CMK (cell line): ENCODE data around the gene IFIT3.

Source experiments
- DNase-seq: peaks from one replicate; pipeline ENCODE4 v3.0.0-alpha.2; 2010; ENCODE audit warnings: low read depth

IFIT3 gene

DNA sequence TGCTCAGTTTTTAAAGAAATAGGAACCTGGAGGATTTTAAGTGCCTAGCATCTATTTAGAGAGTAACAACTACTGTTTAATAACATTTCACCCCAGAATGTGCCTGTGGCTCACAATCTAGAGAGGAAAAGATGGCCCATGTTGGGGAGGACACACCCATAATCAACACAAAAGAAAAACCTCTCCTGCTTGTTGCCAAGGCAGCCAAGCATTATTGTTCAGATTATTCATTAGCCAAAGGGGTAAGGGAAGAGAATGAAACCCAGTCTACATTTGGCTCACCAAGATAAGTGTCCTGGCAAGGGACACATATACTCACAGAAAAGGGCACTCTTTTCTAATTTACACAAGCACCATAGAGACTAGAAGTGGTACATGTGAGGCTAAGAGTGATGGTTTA, 32.4 kb downstream of the IFIT3 start:
- no peak for DNase-seq

DNA sequence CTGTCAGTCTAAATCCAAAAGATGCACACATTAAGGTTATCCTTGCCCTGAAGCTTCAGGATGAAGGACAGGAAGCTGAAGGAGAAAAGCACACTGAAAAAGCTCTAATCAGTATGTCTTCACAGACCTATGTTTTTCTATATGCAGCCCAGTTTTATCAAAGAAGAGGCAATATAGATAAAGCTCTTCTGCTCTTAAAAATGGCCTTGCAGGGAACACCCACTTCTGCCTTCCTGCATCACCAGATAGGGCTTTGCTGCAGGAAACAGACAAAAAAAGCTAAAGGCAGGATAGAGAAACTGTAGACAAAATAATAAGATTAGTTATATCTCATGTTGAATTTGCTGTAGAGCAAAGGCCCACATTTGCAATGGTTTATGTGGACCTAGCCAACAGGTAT, 35.1 kb downstream of the IFIT3 start:
- no peak for DNase-seq

DNA sequence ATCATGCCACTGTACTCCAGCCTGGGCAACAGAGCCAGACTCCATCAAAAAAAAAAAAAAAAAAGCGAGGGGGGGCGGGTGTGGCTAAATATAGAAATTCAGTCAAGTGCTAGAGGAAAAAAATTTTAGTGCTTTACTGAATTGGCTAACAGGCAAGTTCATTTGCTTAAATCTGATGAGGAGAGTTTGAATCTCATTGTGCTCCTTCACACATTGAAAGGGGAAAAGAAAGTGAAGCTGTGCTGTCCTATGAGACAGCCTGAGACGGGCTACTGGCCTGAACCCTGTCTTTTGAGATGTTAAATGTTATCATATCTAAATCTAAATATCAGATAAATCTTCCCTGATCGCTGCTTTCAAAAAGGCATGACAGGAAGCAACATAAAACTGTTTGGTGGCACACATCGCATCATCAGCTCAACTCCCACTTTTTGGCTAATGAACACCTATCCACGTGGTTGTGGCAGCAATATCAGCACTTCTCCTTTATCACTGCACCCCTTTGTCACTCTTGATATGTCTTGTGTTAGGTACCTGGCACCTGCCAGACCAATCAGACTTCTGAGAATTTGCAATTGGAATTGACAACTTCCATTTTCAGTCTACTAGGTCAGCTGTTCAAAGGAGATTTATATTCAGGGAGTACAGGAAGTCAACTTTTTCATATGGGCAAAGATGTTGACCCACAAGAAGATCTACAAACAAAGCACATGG, 36.1 kb downstream of the IFIT3 start:
- DNase-seq, result no peak

DNA sequence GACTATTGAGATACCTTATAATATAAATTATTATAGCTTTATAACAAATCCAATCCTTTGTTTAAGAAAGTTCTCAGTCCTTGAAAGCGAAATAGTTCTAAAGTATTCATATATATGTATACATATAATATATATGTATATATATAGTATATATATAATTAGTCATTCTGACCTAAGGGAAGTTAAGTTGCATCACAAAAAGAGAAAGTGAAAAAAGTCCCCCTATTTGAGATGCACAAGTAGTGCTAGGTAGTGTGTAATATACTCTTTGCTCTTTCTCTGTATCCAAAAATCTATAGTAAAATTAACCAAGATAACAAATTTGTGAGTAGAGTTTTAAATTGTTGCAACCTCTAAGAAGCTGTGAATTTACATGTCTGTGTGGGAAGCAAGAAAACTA, 36.7 kb downstream of the IFIT3 start:
- no peak for DNase-seq

DNA sequence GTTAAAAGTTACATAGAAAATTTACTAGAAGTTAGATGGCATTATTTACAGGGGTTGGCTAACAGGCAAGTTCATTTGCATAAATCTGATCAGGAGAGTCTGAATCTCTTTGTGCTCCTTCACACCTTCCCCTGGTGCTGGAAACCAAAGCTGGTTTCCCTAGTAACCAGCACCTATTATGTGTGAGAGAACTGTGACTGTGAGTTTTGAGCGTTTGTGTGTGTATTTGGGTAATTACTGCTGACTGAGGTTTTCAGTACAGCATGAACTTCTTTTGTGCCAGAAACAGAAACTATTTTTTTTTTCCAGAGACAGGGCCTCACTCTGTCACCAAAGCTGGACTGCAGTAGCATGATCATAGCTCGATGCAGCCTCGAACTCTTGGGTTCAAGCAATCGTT, 39.7 kb downstream of the IFIT3 start:
- no peak for DNase-seq

DNA sequence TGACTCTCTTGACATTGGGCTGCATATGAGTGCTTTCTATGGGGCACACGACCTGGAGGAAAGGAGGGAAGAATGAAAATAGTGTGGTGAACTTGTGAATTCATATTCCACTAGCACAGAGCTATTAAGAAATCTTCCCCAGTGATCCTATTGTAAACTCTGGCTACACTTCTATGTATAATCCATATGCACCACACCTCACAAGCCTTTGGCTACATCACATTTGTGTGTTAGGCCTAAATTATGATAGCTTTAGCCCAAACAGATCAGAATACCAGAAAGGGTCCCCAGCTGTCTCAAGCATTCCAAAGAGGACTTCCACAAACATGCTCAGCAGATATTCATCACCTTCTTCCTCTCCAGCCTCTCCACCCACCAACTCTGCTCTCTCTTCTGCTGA, 40.3 kb downstream of the IFIT3 start:
- no peak for DNase-seq

DNA sequence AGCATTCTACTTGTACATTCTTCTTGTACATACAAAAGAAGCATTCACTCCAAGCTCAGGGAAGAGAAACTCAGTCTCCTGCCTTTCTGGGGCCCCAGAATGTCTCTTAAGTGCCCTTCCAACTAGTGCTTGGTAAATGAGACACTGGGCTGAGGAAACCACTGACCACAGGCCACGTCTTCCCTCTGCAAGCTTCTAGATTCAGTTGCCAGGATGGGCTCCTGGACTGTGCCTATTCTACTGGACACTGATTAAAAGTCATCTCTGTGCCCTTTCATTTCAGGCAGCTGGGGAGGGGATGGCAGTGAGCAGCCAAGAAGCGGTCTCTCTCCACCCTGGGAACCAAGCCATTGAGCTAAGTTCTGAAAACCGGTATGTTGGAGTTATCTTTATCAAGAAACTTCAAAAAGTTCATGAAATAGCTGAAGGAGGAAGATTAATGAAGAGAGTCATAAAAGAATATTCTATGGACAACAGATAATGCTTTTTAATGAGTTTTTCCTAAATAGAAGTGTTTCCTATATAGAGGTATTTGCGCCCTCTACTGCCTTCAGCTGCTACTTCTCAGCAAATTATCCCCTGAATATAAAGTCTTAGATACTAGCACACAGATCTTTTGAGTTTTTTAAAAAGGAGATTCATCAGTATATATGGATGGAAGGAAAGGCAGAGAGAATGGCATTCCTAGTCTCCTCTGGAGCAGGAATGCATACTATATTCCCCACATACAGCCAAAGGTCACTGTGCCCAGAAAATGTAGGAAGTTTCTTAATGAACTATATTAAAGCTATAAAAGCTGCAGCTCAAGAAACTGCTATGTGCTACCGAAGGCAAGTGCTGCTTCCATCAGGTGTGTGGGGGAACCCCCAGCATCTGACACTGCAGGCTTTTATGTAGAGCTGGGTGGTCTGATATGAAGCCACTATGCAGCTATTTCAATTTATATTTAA, 41.6 kb downstream of the IFIT3 start:
- no peak for DNase-seq

DNA sequence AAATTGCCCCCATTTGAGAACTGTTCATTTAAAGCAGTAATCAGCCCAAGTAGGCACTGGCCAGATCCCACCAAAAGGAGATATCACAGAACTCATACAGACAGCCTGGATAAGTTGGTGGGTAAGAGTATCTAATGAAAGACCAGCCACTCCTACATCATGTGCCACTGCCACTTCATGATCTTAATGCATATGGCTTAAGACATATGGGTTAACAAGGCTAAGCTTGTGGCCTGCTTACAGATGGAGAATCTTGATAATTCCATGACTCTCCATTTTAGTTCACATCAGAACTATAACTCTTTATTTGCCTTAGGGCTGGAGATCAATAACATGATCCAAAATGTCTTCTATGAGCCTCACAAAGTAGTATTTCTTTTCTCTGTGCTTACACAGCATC, 43.3 kb downstream of the IFIT3 start:
- no peak for DNase-seq

DNA sequence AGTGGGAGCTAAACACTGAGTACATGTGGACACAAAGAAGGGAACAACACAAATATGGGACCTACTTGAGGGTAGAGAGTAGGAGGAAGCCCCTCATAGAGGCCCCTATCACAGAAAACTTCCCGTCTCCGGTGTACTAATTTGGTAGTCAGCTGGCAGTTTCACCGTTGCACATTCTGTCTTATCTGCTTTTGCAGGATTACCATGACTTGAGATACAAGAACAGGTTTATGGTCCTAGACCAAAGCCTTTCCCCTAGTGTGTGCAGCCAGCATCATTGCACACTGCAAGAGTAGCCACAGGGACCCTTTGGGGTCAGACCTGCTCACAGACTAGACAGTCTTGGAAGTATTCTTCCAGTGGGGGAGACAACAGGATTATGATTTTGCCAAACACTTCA, 44.2 kb downstream of the IFIT3 start:
- peak; percentile 27 for DNase-seq

DNA sequence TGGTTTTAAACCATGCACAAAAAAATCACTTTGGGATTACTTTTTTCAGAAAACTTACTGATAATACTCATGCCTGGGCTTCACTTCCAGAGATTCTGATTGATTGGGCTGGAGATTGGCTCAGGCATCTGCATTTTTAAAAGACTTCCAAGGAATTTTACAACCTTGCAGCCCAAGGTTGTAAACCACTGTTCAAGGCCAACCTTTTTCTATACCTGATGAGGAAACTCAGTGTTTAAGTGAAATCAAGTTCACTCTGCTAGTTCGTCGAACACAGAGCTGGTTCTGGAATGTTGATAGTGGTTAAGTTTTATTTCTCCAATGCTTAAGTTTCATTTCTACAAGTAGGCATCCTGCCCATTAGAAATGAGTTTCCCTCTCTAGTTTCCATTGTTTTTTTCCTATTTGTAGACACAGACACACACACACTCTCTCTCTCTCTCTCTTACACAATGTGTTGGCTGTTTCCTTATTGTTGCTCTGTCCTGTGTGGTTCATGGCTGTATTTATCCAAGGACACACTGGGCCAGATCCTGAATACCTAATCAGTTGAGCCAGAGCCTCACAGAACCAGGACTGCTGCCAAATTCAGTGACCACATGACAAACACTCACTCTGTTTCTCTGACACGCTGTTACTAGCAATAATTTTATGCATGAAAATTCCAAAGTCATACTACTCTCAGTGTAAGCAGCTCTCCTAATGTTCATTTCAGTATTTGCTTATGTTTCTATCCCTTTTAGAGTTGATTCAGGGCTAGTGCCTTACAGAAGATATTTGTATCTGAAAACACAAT, 46.3 kb downstream of the IFIT3 start:
- DNase-seq, result no peak

DNA sequence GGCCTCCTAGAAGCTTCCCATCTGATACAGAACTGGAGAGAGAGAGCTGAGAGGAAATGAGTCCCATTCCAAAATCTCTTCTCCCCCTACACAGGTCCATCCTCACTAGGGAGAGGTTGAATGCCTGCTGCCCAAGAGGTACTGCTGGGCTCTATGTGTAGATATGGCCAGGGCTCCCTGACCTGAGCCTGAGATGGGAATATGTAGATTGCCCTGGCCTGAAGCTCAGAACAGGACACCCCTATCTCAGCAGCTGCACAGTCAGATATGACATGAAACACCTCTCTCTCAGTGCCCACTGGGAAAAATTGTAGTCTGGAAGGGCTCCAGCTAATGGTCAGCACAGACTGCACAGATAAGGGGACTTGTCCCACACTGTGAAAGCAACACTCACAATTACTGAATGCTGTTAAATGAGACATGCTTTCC, 46.9 kb downstream of the IFIT3 start:
- no peak for DNase-seq

DNA sequence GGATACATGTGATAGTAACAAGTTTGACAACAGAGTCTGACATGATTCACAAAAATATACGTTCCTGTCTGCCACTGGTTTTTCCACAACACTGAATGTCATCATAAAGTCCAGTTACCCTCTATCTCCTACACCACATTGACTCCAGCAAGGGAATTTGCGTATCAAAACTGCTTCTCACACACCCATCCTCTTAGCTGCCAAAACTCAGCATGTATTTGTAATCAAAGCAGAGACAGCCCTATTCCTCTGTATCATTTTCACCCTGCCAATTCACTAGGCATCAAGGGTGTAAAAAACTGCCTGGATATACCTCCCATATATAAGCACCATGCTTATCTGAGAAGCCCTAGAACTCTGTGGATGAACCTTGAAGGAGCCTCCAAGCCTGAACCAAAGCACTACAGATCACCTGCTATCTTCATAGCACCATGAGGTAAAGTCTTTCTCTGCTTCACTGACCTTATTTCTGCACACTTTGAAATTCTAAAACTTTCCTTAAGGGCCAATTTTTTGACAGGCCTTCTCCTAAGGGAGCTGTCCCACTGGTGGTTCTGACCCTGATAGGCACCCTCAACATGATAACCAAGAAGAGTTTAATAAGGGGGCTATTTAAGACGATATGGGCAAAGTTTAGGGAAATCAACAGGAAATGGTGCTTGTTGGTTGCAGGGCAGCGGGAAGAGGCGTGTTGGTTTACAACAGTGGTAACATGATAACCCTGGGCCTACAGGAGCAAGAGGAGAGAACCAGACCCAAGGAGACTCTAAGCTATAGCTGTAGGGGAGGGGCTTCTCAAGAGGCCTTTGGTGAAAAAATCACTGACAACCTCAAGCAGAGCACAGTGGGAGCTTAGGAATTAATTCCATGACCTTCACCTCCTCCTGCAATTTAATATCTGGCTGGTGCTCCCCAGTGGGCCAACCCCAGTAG, 50.2 kb downstream of the IFIT3 start, which contains the start of gene IFIT1B:
TSS of gene IFIT1B (plus strand) at position 352 of the 933 bp plus-strand sequence. CDS start at position 432, 80 bp downstream.
- no peak for DNase-seq

DNA sequence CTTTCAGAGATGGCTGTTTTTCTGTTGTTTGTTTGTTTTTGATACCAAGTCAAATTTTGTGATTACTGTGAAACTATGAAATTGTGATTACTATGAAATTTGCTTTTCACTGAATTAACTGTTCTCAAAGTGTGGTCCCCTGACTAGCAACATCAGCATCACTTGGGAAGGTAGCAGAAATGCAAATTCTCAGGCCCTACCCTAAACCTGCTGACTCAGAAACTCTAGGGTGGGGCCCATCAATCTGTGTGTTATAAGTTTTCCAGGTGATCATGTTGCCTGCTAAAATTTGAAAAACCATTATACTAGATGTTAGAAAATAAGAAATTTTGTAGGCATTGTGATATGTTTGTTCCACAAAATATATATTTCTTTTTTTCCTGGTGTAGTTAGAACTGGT, 51.3 kb downstream of the IFIT3 start:
- DNase-seq, result no peak

DNA sequence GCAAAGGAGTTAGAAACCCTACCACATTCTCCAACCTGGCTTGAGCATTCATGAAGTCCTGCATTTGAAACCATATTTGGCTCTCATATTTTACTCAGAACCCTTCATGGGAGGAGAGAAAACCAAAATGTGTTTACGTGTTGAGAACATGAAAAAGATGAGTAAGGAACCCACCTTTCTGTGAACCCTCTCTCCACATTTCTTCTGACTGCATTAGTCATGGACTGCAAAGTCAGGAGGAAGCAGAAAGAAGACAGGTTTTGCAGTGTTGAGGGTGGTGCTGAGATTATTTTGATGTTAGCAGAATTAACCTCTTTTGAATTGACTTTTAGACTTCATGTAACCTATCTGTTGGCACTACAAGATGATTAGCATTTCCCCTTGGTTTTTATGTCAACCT, 55.0 kb downstream of the IFIT3 start:
- no peak for DNase-seq

DNA sequence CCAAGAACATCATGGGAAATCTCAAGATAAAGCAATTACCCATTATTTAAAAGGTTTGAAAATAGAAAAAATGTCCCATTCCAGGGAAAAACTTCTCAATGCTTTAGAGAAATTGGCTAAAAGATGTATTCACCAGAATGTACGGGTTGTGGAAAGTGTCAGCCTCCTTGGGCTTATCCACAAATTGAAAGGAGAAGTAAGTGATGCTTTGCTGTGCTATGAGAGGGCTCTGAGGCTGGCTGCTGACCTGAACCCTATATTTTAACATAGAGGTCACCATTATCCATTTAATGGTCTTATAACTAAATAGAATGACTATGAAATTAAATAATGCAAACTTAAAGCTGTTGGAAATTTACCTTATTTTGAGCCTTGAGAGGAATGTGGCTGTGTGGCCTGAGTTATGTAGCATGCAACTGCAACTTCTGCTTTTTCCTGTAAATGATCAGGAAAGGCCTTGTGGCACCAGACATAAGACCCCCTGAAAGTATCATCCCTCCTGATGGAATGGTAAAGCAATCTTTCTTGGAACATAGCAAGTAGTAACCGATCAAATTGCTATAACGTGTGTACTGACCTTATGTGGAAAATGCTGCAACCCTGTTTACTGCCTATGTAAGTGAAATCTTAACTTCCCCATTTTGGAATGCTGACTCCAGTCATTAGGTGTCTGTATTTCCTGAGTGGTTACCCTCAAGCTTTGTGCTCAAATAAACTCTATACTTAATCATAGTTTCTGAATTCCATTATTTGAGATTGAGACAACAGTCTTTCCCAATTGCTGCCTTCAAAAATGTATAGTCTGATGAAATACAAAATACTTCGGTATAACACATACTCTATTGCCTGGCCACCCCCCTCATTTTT, 56.9 kb downstream of the IFIT3 start:
- DNase-seq, result no peak

DNA sequence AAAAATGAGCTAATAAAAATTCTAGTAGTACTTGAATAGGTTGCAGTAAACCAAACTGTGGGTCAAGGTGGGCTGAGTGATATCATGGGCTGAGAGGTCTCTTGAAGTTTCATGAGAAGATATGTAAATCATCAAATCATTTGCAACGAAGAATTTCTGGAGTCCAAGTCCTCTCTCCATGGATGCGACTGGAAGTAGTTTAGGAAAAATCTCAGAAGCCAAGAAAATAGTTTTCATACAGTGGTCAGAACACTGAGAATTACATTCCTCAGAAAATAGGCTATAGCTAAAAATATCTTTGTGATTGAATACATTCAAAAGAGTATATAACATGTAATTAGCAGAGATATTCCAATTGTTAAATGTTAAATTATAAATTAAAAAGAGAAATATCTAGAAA, 61.0 kb downstream of the IFIT3 start:
- no peak for DNase-seq

DNA sequence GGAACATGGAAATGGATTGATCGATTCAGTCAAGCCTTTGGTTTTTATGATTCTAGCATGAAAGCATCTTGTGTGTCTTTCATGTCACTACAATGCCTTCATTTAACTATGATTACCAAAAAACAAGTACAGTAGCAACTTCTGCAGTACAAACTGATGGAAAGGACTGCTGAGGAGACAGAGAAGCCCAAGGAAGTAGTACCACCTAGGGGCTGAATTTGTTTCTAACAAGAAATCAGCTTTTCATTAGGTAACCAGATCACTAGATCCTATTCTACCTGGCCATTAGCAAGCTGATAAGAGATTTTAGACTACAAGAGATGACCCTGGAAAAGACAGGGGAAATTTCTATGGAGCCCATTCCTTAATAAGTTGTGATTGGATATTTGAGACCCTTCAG, 61.5 kb downstream of the IFIT3 start:
- DNase-seq, result no peak
